HepG2 (cell line): ENCODE data around the gene RNF213. TPM values are rescaled to one million over a fixed set of nuclear protein-coding genes. Genes with fewer than 3 reads are reported as not detected.

ENCODE experiments used
- ATRX ChIP-seq: sonication (generic); formaldehyde crosslinking; IDR thresholded peaks from 2 replicates; pipeline ENCODE4 v1.4.0; 2020; ENCODE audit warnings: missing genetic modification reagents, borderline replicate concordance
- GPBP1L1 ChIP-seq: sonication (generic); formaldehyde crosslinking; IDR thresholded peaks from 2 replicates; pipeline ENCODE4 v1.5.0; 2020; ENCODE audit warnings: mild to moderate bottlenecking, missing genetic modification reagents
- HOXA3 ChIP-seq: sonication (generic); formaldehyde crosslinking; IDR thresholded peaks from 2 replicates; pipeline ENCODE4 v1.5.0; 2020; ENCODE audit warnings: missing genetic modification reagents
- JUN ChIP-seq: sonication (generic); formaldehyde crosslinking; IDR thresholded peaks from 2 replicates; pipeline ENCODE4 v1.4.0; 2020; ENCODE audit warnings: mild to moderate bottlenecking, missing genetic modification reagents
- KLF15 ChIP-seq: sonication (generic); formaldehyde crosslinking; IDR thresholded peaks from 2 replicates; pipeline ENCODE4 v1.8.1; 2023; ENCODE audit warnings: borderline replicate concordance, mild to moderate bottlenecking, inconsistent platforms, missing genetic modification reagents, mixed read lengths
- MLXIP ChIP-seq: sonication (generic); formaldehyde crosslinking; IDR thresholded peaks from 2 replicates; pipeline ENCODE4 v1.9.0; 2021; ENCODE audit warnings: missing genetic modification reagents, borderline replicate concordance
- SNRNP70 ChIP-seq: fragments of 200-400 bp; formaldehyde crosslinking; IDR thresholded peaks from 2 replicates; pipeline ENCODE4 v1.6.1; 2017; ENCODE audit warnings: mild to moderate bottlenecking, low read depth, low read length, moderate library complexity
- SP1 ChIP-seq, 2 experiments: fragments of 450-650 bp in 1 of 2; sonication (generic) in 1 of 2; formaldehyde crosslinking in 1 of 2; IDR thresholded peaks; 2 replicates each; pipeline versions ENCODE4 v1.4.0 to v1.6.1; 2016 to 2020; ENCODE audit warnings: missing genetic modification reagents in 1 of 2
- ZBTB44 ChIP-seq: sonication (generic); formaldehyde crosslinking; IDR thresholded peaks from 2 replicates; pipeline ENCODE4 v1.4.0; 2020; ENCODE audit warnings: missing genetic modification reagents
- ZFP37 ChIP-seq: sonication (generic); formaldehyde crosslinking; IDR thresholded peaks from 2 replicates; pipeline ENCODE4 v1.4.0; 2020; ENCODE audit warnings: missing genetic modification reagents, borderline replicate concordance
- ZMYM3 ChIP-seq: sonication (generic); formaldehyde crosslinking; IDR thresholded peaks from 2 replicates; pipeline ENCODE4 v1.5.1; 2020; ENCODE audit warnings: mild to moderate bottlenecking, missing genetic modification reagents
- ZNF142 ChIP-seq: sonication (generic); formaldehyde crosslinking; IDR thresholded peaks from 2 replicates; pipeline ENCODE4 v1.4.0; 2020; ENCODE audit warnings: missing genetic modification reagents
- ZNF362 ChIP-seq: sonication (generic); formaldehyde crosslinking; IDR thresholded peaks from 2 replicates; pipeline ENCODE4 v1.4.0; 2020; ENCODE audit warnings: missing genetic modification reagents, mild to moderate bottlenecking, borderline replicate concordance
- ZNF552 ChIP-seq: sonication (generic); formaldehyde crosslinking; IDR thresholded peaks from 2 replicates; pipeline ENCODE4 v1.9.0; 2022; ENCODE audit warnings: missing genetic modification reagents, mild to moderate bottlenecking, borderline replicate concordance
- ZNF598 ChIP-seq: sonication (generic); formaldehyde crosslinking; IDR thresholded peaks from 2 replicates; pipeline ENCODE4 v1.5.1; 2020; ENCODE audit warnings: mild to moderate bottlenecking, missing genetic modification reagents, borderline replicate concordance
- polyA plus RNA-seq, 8 experiments: library from polyadenylated mRNA; depleted of rRNA in 3 of 8; stranded (reverse) in 7 of 8; unstranded in 1 of 8; fragments of >200 nt; fragmentation: Illumina TruSeq in 4 of 8; extraction: Trizol in 4 of 8; gene quantifications; 2 replicates each; pipeline versions ENCODE4 v1.2.1 to v1.2.3, GENCODE V29; 2011 to 2016; ENCODE audit warnings: low read depth in 4 of 8, missing spikeins in 1 of 8, mixed read lengths in 1 of 8; ENCODE audit not compliant: insufficient read depth in 1 of 8
- total RNA-seq, 5 experiments: library from RNA; depleted of rRNA; stranded (reverse); fragments of >200 nt; fragmentation: Illumina TruSeq; extraction: Trizol; gene quantifications; 2 replicates each; pipeline ENCODE4 v1.2.3, GENCODE V29; 2016; ENCODE audit warnings: low read depth in 1 of 5

Gene RNF213
- total and polyA plus RNA-seq, 2 of the 13 experiments (the other 11 are each of a cell fraction or from before 2014, with no cell fraction given): 38.6 to 38.7 TPM

- no peak for TF ChIP-seq ZNF142 (CRISPR knock-in tag)
- no peak for TF ChIP-seq ZNF598 (CRISPR knock-in tag)
- TF ChIP-seq ATRX (CRISPR knock-in tag): no peak
- no peak for TF ChIP-seq ZNF362 (CRISPR knock-in tag)
- TF ChIP-seq JUN: peak; percentile 57; the same call in 1 of the 2 replicates
- TF ChIP-seq SP1 (IDR thresholded peaks at IDR 0.05): no peak
- TF ChIP-seq SP1 (CRISPR knock-in tag; IDR thresholded peaks at IDR 0.05): peak; percentile 77
- no peak for TF ChIP-seq MLXIP
- no peak for TF ChIP-seq ZFP37 (CRISPR knock-in tag)
- TF ChIP-seq ZNF552: no peak
- no peak for TF ChIP-seq SNRNP70
- TF ChIP-seq ZMYM3 (CRISPR knock-in tag): peak; percentile 27; the same call in 1 of the 2 replicates
- TF ChIP-seq ZBTB44: no peak
- TF ChIP-seq HOXA3 (CRISPR knock-in tag): peak; percentile 34; the same call in 1 of the 2 replicates
- no peak for TF ChIP-seq GPBP1L1 (CRISPR knock-in tag)
- no peak for TF ChIP-seq KLF15 (CRISPR knock-in tag)
Observed at GRCh38 chr17:80220054-80220735, 40.5 kb upstream of the RNF213 start, which contains the start of the genes SGSH and SLC26A11 (continued).
